GM20431 (cell line): ENCODE measurements around the gene CRKL.
"Not testable (repeated sequence)": the region's sequence is repeated elsewhere in the genome, so short reads cannot be mapped to it uniquely, and the experiment has no call there.

ENCODE experiments used
- in situ Hi-C: fragments of 300-500 bp; cut with MseI, MboI; formaldehyde crosslinking; loops from one replicate; pipeline ENCODE4 v1.15.0; 2020; ENCODE audit warnings: low sequenced_read_pairs; ENCODE audit not compliant: unreplicated experiment

The CRKL gene

DNA sequence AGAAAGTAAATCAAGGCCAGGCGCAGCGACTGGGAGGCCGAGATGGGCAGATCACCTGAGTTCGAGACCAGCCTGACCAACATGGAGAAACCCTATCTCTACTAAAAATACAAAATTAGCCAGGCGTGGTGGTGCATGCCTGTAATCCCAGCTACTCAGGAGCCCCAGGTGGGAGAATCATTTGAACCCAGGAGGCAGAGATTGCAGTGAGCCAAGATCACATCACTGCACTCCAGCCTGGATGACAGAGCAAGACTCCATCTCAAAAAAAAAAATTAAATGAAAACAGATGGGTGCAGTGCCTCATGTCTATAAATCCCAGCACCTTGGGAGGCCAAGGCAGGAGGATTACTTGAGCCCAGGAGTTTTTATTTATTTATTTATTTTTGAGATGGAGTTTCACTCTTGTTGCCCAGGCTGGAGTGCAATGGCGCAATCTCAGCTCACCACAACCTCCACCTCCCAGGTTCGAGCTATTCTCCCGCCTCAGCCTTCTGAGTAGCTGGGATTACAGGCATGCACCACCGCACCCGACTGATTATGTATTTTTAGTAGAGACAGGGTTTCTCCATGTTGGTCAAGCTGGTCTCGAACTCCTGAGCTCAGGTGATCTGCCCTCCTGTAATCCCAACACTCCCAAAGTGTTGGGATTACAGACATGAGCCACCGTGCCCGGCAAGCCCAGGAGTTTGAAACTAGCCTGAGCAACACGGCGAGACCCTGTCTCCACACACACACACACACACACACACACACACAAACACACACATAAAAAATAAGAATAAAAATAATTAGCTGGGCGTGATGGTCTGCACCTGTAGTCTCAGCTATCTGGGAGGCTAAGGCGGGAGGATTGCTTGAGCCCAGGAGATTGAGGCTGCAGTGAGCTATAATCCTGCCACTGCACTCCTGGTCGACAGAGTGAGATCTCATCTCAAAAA, 15.8 kb upstream of the CRKL start:
- in situ Hi-C loops, result not testable (repeated sequence)

GRCh38 chr22:20903093-20903492, 14.1 kb upstream of the CRKL start:
- in situ Hi-C loops, result no loop called here

DNA sequence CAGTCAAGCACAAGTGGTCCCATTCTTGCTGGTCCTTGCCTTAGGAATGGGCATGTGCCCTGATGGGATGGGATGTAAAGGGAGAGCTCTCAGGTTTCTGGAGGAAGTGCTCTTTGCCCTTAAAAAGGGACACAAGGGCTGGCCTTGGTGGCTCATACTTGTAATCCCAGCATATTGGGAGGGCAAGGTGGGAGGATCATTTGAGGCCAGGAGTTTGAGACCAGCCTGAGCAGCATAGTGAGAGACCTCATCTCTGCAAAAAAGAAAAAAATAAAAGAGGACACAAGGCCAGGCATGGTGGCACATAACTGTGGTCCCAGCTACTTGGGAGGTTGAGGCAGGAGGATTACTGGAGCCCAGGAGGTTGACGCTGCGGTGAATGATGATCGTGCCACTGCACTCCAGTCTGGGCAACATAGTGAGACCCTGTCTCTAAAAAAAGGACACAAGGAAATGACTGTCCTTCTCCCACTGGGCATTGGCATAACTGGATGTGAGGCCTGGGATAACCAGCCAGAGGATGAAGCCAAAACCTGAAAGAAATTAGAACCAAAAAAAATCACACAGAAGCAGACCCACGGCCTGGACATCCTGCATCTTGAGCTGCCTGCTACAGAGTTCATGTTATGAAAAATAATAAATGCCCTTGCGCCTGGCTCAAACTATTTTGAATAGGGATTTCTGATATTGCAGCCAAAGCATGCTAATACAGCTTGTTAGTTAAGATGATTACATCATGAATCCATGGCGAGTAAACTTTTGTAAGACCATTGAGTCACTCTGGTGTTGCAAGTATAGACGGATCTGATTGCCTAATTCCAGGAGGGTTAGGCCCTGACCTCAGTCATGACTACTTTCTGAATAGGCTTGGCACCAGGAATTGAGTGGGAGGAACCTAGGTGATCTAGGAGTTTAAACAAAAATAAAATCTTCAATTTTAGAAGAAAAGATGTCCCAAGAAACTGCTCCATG, 12.9 kb upstream of the CRKL start:
- in situ Hi-C loops, result no loop called here

GRCh38 chr22:20904980-20905355, 12.2 kb upstream of the CRKL start:
- in situ Hi-C loops, result no loop called here

GRCh38 chr22:20905415-20906386, 11.5 kb upstream of the CRKL start:
- in situ Hi-C loops, result no loop called here

- in situ Hi-C loops, result no loop called here
These were observed 10.8 kb upstream of the CRKL start for GRCh38 chr22:20906387-20906767.

- in situ Hi-C loops, result not testable (repeated sequence)
These were observed 8.5 kb upstream of the CRKL start for GRCh38 chr22:20908717-20909116.

DNA sequence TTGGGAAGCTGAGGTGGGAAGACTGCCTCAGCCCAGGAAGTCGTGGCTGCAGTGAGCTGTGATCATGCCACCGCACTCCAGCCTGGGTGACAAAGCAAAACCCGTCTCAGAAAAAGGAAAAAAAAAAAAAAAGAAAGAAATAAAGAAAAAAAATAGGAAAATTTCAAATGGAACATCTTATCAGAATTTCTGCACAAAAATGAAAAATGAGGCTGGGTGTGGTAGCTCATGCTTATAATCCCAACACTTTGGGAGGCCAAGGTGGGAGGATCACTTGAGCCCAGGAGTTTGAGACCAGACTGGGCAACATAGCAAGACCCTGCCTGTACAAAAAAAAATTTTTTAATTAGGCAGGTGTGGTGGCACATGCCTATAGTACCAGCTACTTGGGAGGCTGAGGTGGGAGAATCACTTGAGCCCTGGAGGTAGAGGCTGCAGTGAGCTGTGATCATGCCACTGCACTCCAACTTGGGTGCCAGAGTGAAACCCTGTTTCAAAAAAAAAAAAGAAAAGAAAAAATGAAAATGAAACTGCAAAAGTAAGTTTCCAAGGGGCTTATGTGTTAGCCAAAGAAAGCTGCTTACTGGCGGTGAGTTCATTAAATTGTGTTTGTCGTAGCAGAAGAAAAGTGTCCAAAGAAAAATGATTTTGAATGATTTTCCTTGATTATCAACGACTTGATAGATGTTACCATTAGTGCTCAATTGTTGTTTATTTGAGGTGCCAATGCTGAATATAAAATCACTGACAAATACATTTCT, 7.5 kb upstream of the CRKL start:
- in situ Hi-C loops, result no loop called here

DNA sequence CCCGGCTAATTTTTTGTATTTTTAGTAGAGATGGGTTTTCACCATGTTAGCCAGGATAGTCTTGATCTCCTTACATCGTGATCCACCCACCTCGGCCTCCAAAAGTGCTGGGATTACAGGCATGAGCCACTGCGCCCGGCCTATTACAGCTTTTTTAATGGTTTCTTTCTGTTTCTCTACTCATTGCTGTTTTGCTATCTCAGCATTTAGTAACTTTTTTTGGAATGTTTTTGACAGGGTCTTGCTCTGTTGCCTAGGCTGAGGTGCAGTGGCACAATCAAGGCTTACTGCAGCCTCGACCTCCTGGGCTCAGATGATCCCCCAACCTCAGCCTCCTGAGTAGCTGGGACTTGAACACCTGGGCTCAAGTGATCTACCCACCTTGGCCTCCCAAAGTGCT, 4.7 kb upstream of the CRKL start:
- in situ Hi-C loops, result no loop called here

DNA sequence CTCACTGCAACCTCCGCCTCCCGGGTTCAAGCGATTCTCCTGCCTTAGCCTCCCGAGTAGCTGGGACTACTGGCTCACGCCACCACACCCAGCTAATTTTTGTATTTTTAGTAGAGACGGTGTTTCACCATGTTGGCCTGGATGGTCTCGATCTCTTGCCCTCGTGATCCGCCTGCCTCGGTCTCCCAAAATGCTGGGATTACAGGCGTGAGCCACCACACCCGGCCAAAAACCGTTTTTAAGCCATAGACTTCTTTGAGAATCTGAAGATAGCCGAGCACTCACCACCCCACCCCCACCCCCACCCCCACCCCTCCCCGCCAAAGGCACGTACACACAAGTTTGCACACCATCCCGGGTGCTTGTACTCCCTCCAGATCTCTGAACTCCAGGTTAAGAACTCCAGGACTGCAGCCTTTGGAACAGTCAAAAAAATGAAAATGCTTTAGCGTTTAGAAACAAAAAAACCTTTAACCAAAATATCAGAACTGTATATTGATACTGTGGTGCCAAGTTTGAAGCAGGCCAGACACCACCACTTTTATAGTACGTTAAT, 1.5 kb downstream of the CRKL start:
- in situ Hi-C loops, result no loop called here

- in situ Hi-C loops, result no loop called here
These were observed 2.5 kb downstream of the CRKL start for GRCh38 chr22:20919718-20920117.

- in situ Hi-C loops, result no loop called here
These were observed 3.6 kb downstream of the CRKL start for GRCh38 chr22:20920881-20921203.

- in situ Hi-C loops, result no loop called here
These were observed 5.0 kb downstream of the CRKL start for GRCh38 chr22:20922141-20922751.

GRCh38 chr22:20926243-20926642, 9.0 kb downstream of the CRKL start:
- in situ Hi-C loops, result no loop called here

- in situ Hi-C loops, result no loop called here
These were observed 10.8 kb downstream of the CRKL start for GRCh38 chr22:20927940-20928572.

DNA sequence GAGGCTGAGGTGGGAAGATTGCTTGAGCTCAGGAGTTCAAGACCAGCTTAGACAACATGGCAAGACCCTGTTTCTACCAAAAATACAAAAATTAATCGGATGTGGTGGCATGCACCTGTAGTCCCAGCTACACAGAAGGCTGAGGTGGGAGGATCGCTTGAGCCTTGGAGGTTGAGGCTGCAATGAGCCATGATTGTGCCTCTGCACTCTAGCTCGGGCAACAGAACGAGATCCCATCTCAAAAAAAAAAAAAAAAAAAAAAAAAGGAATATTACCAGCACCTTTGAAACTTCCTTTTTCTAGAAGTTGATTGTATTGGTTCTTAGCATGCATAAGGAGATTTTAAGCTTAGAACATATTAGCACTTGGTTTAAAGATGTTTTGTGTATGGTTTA, 11.4 kb downstream of the CRKL start:
- in situ Hi-C loops, result no loop called here

DNA sequence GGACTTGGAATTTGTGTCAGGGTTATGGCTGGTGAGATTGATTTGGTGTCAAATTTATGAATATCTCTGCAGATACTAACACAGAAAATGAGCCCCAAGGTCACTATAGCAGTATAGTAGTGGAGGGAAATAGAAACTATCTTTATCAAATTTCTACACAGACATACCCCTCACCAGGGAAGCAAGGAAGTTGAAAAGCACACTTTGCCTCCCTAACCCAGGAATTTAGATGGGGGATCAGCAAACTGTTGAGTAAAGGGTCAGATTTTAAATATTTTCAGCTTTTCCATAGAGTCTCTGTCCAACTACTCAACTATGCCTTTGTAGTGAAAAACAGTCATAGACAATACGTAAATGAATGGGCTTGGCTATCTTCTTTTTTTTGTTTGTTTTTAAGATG, 12.8 kb downstream of the CRKL start:
- in situ Hi-C loops, result no loop called here

DNA sequence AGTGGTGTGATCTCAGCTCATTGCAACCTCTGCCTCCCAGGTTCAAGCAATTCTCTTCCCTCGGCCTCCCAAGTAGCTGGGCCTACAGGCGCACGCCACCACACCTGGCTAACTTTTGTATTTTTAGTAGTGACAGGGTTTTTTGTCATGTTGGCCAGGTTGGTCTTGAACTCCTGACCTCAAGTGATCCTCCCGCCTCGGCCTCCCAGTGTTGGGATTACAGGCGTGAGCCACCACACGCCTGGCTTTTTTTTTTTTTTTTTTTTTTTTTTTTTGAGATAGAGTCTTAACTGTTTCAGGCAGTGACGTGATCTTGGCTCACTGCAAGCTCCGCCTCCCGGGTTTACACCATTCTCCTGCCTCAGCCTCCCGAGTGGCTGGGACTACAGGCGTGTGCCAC, 13.2 kb downstream of the CRKL start:
- in situ Hi-C loops, result not testable (repeated sequence)
